ENCODE data around the gene SNX11. TPM values are rescaled to one million over a fixed set of nuclear protein-coding genes. Genes with fewer than 3 reads are reported as not detected.
"Not testable (repeated sequence)": the region's sequence is repeated elsewhere in the genome, so short reads cannot be mapped to it uniquely, and the experiment has no call there.

Gene SNX11
- total and polyA plus RNA-seq, 2 donors (not counting 3 experiments of a cell fraction or from before 2014, with no cell fraction given): 23.4 to 26.2 TPM

DNA sequence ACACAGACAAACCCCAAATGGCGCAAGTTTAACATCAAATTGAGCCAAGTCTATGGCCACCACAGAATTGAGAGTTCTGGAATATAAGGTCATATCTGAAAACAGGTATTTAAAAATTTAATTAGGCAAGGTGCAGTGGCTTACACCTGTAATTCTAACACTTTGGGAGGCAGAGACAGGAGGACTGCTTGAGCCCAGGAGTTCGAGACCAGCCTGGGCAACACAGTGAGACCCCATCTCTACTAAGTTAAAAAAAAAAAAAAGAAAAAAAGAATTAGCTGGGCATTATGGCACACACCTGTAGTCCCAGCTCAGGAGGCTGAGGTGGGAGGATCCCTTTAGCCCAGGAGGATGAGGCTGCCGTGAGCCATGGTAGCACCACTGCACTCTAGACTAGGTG, 40.3 kb upstream of the SNX11 start:
- Histone ChIP-seq H3K27me3 (ENCODE audit: control insufficient read depth in 2 of 2, insufficient read depth in 2 of 2, low read length in 2 of 2) (no peaks in the 10 kb centered on the region), H3K9me3 (replicated peaks; ENCODE audit: control insufficient read depth, insufficient read depth, low read length) (no peaks in the 10 kb centered on the region), H2AFZ (ENCODE audit: low read depth, low read length) (no peak overlapping the region), H4K20me1 (replicated peaks; ENCODE audit: control insufficient read depth, extremely low read depth, insufficient read depth, low read length) (peaks cover 2% of the 10 kb centered on the region), H3K9ac (replicated peaks; ENCODE audit: extremely low read depth, insufficient read depth, low read length) (no peak overlapping the region), H3K27ac (ENCODE audit: insufficient read depth, low read depth, low read length) (no peak overlapping the region), H3K4me2 (ENCODE audit: insufficient read depth, low read length) (no peak overlapping the region), H3K4me1 (ENCODE audit: control insufficient read depth, extremely low read depth, insufficient read depth, low read length) (peaks cover 14% of the 10 kb centered on the region), H3K79me2 (ENCODE audit: control insufficient read depth, insufficient read depth, low read length) (peaks cover 10% of the 10 kb centered on the region), H3K36me3 (ENCODE audit: control insufficient read depth in 2 of 2, extremely low read depth in 1 of 2, insufficient read depth in 2 of 2, low read length in 2 of 2) (peaks cover 12 to 16% of the 10 kb centered on the region in 2 experiments), H3K4me3 (replicated peaks in 1 of 3; ENCODE audit: insufficient read depth in 1 of 3, low read depth in 1 of 3, low read length in 3 of 3) (no peak overlapping the region), H3K9me1 (replicated peaks; ENCODE audit: control insufficient read depth, extremely low read depth, insufficient read depth, low read length) (no peaks in the 10 kb centered on the region)
- intact Hi-C loops (cut with micrococcal nuclease): loop anchor here (2.0 kb wide), 1 partner anchor 18 kb away; the partner anchor contains the start of gene NFE2L1
- no peak for FAIRE-seq
- dilution Hi-C loops (cut with MboI; ENCODE audit: extremely low pct_ligation_motif_present, low sequenced_read_pairs): no loop called here
- ChIA-PET POLR2A (no interaction called here), CTCF (interaction anchor here (1.0 to 5.8 kb wide), 13 partner anchors 8 to 65 kb away, joined by 3 to 79 read pairs (median 8); partner anchors contain the start of gene COPZ2)
- TF ChIP-seq EZH2 (IDR thresholded peaks at IDR 0.05; ENCODE audit: borderline replicate concordance, low read depth, low read length, severe bottlenecking): no peak
- no TSS peak for BruUV-seq (replicated peaks)
- no peak for DNase-seq (ENCODE audit: low read depth, low spot score)

DNA sequence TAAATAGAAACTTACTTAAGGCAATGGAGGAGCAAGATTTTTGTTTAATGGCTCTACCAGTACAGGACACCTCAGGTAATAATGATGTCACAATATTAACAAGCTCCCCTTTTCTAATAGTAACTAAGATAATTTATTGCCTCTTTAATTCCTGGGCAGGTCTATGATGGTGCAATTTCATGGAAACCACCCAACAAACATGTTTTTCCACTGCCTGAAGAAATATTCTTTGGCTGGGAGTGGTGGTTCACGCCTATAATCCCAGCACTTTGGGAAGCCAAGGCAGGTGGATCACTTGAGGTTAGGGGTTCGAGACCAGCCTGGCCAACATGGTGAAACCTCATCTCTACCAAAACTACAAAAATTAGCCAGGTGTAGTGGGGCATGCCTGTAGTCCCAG, 39.8 kb upstream of the SNX11 start:
- CTCF ChIA-PET: interaction anchor here (0.7 to 5.8 kb wide), 16 partner anchors 8 to 65 kb away, joined by 3 to 79 read pairs (median 8); partner anchors contain the start of genes CBX1, COPZ2 and NFE2L1
- intact Hi-C loops (cut with micrococcal nuclease): loop anchor here (2.0 kb wide), 1 partner anchor 19 kb away; the partner anchor contains the start of gene NFE2L1

More for the DNA sequence above, 39.8 kb upstream of the SNX11 start:
- H3K4me2 ChIP-seq (ENCODE audit: insufficient read depth, low read length); H3K27ac ChIP-seq (ENCODE audit: insufficient read depth, low read depth, low read length); H3K27me3 ChIP-seq (ENCODE audit: control insufficient read depth in 2 of 2, insufficient read depth in 2 of 2, low read length in 2 of 2); H3K9me3 ChIP-seq (replicated peaks; ENCODE audit: control insufficient read depth, insufficient read depth, low read length); DNase-seq (ENCODE audit: low read depth, low spot score); H3K9ac ChIP-seq (replicated peaks; ENCODE audit: extremely low read depth, insufficient read depth, low read length); H3K79me2 ChIP-seq (ENCODE audit: control insufficient read depth, insufficient read depth, low read length); FAIRE-seq; H2AFZ ChIP-seq (ENCODE audit: low read depth, low read length); dilution Hi-C loops (cut with MboI; ENCODE audit: extremely low pct_ligation_motif_present, low sequenced_read_pairs); BruUV-seq (replicated peaks); H4K20me1 ChIP-seq (replicated peaks; ENCODE audit: control insufficient read depth, extremely low read depth, insufficient read depth, low read length); H3K9me1 ChIP-seq (replicated peaks; ENCODE audit: control insufficient read depth, extremely low read depth, insufficient read depth, low read length); H3K4me3 ChIP-seq (replicated peaks in 1 of 3; ENCODE audit: insufficient read depth in 1 of 3, low read depth in 1 of 3, low read length in 3 of 3): not testable (repeated sequence)
- Histone ChIP-seq H3K4me1 (ENCODE audit: control insufficient read depth, extremely low read depth, insufficient read depth, low read length) (peaks cover 14% of the 10 kb centered on the region), H3K36me3 (ENCODE audit: control insufficient read depth in 2 of 2, extremely low read depth in 1 of 2, insufficient read depth in 2 of 2, low read length in 2 of 2) (peaks cover 12 to 16% of the 10 kb centered on the region in 2 experiments)
- POLR2A ChIA-PET: interaction anchor here (1.0 kb wide), 1 partner anchor 19 kb away, joined by 3 read pairs; the partner anchor contains the start of gene NFE2L1

All from endothelial cell of umbilical vein (primary cell).